Stimulated activated CD4-positive, alpha-beta T cell treated with anti-CD3 and anti-CD28 coated beads, Interleukin-2, amount 100 ng/mL, for 24 hours (primary cell): ENCODE data around the gene FAM78B.

Source experiments
- DNase-seq, 2 donors: peaks; one replicate each; pipeline ENCODE4 v3.0.0-alpha.2; 2020

FAM78B gene

DNA sequence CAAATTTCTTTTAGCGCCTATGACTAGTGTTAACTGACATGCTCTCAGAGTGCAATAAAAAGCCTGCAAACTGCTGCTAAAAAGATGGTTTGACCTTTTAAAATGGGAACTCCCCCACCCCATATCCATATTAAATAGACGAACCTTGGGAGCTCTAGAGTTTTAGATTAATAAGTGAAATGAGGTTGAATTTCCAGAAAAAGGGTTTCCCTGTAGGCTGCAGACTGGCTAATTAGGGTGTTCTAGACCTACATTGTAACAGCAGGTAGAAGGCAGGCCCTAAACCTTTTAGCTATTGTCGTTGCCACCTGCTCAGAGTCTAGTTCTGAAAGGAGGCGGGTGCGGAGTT is 2.2 kb downstream of the FAM78B start:
- no peak for DNase-seq

GRCh38 chr1:166159656-166160055 is 7.1 kb downstream of the FAM78B start:
- DNase-seq, result no peak

DNA sequence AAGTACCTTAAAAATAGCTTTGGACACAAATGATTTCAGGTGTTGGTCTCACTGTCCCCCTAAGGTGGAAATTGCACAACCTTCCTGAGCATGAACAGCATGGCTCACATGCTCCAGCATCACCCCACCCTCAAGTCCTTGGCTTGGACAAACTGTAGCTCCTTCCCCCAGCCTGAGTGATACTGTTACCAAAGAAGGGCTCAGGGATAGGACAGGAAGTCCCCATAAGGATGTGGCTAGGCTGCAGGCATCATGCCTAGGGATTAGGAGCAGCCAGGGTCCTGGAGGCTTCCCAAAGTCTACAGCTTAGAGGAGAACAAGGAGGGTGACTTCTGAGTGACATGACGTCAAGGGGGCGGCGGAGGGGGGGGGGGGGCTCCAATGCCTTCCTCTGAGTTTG is 10.1 kb downstream of the FAM78B start:
- no peak for DNase-seq

DNA sequence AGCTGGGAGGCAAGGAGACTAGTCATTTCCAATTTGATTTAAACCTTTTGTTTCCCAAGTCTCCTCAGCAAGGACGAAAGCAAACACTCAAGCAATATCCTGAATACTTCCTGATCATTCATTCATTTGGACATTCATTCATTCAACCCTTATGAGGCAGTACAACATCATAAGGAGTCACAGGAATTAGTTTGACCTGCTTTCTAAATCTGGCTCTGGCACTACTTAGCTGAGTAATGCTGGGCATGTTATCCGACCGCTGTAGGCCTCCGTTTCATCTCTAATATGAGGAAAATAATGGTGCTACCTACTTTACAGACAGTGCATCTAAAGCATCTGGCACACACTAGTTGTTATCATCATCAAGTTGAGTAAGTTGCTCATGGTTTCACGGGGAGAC is 11.7 kb downstream of the FAM78B start:
- DNase-seq, result no peak

GRCh38 chr1:166153525-166154314 is 13.1 kb downstream of the FAM78B start:
- DNase-seq, result no peak

DNA sequence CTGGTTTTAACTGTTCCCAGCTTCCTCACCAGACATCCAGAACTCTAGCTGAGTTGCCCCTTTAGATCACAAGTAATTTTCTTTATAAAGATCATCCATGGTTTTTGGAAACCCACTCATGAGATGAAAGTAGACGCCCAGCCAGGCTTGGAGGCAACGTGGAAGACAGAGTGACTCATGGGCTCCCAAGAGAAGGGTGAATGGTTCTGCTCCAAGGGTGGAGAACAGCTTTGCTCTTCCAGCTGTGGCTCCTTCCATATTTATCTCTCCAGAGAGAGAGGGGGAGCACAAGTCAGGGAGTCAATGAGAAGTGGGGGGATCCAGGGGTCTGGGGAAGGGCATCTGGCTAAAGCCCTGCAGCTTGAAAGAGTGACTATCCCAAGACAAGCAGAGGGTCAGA is 13.8 kb downstream of the FAM78B start:
- DNase-seq, result no peak

DNA sequence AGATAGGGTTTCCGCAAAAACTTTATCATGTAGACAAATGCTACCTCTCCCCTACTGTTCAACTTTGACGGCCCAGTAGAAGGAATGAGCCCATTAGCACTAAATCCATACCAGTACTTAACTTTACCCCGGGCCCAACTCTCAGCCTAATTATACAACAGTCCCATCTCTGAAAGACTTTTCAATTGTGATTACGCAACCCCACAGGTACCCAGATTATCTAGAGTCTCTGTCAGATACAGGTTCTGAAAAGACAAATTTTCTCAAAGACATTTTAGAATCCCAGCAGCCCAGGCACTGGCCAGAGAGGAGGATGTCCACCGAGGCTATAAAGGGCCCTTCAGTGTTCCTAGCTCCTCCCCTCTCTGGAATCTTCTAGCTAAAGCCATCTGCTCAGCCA is 15.0 kb downstream of the FAM78B start:
- DNase-seq, result no peak

- no peak for DNase-seq
These were observed 21.3 kb downstream of the FAM78B start for GRCh38 chr1:166145499-166145898.

DNA sequence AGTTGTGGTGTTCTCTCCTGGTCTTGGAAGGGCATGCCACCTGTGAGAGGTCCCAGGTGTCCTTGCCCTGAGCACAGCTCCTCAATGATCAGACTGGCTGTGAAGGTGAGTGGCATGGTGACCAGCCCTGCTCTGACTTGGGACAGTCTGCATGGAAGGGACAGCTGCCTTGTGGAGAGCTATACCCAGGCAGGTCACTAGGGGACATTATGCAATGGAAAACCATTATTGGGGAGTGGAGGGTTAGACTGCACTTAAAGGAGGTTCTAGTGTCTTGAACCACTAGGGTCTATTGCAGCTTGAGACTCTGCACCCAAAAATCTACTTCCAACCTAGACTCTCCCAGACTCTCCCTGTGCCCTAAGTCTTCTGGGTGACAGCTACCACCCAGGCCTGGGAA is 24.8 kb downstream of the FAM78B start:
- no peak for DNase-seq

DNA sequence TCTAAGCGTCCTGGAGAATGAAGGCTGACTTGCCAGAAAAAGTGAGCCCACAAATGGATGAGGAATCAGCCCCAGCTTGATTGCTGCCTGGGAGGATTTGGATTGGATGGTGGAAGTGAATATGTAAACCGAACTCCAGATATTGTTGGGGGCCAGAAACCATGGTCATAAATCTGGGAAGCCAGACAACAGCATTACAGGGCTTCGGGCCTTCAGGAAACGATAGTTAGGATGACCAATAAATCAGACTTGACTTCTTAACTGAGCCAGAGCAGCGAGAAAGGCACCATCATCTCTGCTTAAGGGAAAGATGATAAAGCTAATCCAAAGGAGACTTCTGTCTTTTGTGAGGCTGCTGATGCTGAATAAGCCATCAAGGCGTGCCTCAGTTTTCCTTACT is 26.6 kb downstream of the FAM78B start:
- DNase-seq, result no peak

DNA sequence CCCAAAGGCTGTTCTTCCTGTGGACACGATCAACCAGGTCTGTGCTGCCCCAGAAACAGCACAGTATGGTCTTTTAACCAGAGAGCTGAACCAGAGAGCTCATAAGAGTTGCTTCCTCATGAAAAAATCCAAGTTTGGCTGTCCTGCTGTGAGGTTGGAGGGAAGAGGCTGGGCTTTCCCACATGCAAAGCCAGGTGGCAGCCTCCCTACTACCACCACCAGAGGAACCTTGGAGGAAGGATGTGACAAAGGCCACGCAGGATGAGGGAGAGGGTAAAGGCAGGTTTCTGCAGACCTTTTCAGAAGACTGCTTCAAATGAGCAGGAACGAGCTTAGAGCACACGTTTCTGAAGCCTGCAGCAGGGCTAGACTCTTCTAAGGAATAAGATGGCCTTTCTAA is 27.1 kb downstream of the FAM78B start:
- DNase-seq, result no peak

GRCh38 chr1:166136699-166137401 is 30.0 kb downstream of the FAM78B start:
- no peak for DNase-seq

- no peak for DNase-seq
These were observed 30.6 kb downstream of the FAM78B start for GRCh38 chr1:166136222-166136621.

GRCh38 chr1:166133857-166134256 is 32.9 kb downstream of the FAM78B start:
- no peak for DNase-seq

GRCh38 chr1:166133276-166133841 is 33.4 kb downstream of the FAM78B start:
- DNase-seq, result no peak

GRCh38 chr1:166132496-166132895 is 34.3 kb downstream of the FAM78B start:
- DNase-seq, result no peak

DNA sequence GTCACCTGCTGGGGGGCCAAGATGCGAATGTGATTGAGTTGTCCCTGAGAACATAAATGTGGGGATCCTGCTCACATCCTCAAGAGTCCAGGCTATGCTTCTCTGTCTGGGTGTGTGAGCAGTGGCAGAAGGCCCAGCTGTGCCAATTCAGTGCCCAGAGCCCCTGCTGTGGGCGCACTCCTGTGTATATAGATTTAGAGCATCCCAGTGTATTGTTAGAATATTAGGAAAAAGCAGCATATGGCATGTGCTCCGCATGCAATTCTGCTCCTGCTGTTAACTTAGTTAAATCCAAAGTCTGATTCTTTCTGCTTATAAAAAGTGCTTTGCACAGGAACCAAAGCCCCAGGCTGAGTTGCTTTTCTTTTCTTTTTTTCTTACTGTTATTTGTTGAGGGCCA is 37.8 kb downstream of the FAM78B start:
- no peak for DNase-seq

DNA sequence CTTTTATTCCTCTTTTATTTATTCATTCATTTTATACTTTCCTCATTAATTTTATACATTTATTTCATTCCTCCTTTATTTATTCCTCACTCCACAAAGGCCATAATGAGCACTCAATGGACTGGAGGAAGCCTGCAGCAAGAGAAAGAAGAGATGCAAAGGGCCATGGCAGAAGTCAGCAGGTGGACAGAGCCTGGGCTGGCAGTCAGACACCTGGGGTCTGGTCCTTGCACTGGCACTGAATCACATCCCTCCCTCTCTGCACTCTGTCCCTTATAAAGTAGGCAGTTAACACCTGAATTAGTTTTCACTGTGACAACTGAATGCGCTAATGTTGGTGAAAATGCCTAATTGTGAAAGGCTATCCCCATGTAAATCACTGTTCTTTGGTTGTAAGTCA is 38.6 kb downstream of the FAM78B start:
- no peak for DNase-seq

- no peak for DNase-seq
These were observed 39.8 kb downstream of the FAM78B start for GRCh38 chr1:166127003-166127402.

DNA sequence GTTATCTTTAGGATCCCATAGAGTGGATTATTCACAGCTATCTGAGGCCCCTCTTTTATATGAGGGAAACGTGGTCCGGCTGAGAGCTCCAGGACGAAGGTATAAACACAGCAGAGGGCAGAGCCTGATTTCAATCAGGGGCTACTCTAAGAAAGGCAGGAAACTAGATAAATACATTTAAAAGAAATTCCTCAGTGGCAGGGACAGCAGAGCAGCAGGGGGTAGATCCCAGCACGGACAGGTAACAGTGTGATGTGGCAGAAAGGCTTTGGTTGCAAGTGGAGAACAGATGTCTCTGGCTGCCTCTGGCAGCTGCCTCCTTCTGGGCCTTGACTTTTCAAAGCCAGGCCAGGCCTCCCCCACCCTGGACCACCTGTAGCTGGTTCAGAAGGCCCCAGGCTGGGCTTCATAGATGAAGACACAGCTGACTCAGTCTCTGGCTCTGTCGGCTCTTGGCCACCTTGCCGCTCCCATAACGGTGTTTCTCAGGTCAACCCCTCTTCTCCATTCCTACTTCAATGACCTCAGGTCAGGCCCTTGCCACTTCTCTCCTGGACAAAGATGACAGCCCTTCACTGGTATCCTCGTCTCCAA is 43.8 kb downstream of the FAM78B start:
- DNase-seq, result no peak

DNA sequence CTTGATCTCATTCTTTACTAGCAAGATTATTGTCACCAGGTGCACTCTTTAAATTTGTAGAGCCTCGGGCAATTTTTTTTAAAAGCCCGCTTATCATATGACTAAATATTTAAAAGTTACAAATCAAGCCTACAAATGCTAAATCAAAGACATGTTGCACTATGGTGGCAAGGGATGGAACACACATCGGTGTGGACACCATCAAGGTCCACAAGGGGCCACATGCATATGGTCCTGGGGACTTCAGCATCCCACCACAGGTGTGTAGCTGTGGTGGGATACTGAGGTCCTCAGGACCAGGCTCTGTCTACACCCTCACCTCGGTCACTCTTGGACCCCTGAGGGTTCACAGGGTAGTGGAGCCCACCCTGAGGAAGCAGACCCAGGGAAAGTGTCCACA is 45.8 kb downstream of the FAM78B start:
- no peak for DNase-seq

DNA sequence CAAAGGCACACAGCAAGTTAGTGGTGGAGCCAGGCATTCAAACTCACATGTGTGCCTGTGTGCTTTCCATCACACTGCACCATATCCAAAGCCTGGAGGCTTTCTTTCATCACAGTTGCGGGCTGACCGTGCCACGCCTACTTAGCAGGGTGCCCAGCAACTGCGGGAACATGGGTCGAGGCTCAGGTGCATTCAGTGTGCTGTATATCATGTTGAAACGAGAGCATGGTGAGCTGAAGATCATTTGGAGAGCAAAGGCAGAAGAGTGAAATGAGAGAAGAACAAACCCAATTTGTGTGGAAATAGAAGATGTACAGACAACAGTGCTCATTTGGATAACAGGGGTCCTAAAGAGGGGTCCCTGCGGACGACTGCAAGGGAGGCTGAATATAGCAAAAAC is 46.5 kb downstream of the FAM78B start:
- DNase-seq, result no peak

DNA sequence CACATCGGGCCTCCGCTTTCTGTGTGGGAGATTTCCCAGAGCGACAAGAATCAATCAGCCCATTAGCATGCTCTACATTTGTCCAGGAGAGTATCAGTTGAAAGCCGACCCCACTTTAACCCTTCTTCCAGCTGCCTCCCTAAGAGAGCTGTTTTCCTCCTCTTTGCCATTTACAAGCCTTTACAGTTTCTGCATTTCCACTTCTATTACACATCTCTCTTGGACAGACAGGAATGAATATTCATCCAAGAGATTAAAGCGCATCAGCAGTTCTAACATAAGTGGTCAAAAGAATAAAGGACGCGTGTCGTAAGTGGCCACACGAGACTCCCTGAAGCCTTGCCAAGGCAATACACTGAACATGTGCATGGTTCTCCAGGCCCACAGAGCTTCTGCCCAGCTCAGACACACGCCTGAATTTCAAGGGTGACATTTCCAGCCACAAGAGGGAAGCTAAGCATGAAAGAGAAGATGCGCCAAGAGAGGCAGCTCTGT is 47.3 kb downstream of the FAM78B start:
- DNase-seq, result no peak

- DNase-seq, result no peak
These were observed 49.0 kb downstream of the FAM78B start for GRCh38 chr1:166117776-166118175.
